ENCODE data around the gene ADCY10. TPM values are rescaled to one million over a fixed set of nuclear protein-coding genes. Genes with fewer than 3 reads are reported as not detected.
"Not testable (repeated sequence)": the region's sequence is repeated elsewhere in the genome, so short reads cannot be mapped to it uniquely, and the experiment has no call there.

ADCY10 gene
- total RNA-seq, 2 experiments from 2014 or later = 0.05 to 0.13 TPM

- Mint-ChIP-seq H3K27ac (no peak overlapping the region), H3K36me3 (ENCODE audit: low read depth) (no peaks in the 10 kb centered on the region), H3K4me1 (no peaks in the 10 kb centered on the region), H3K4me3 (no peak overlapping the region), H3K9me3 (no peaks in the 10 kb centered on the region), H3K27me3 (peaks cover 2% of the 10 kb centered on the region)
- ChIA-PET POLR2A (interaction anchor here (0.5 kb wide), 1 partner anchor 72 kb away, joined by 4 read pairs; no protein-coding TSS in a partner anchor), CTCF (no interaction called here)
- no peak for DNase-seq
Observed at GRCh38 chr1:167898578-167899222, 15.2 kb downstream of the ADCY10 start.

DNA sequence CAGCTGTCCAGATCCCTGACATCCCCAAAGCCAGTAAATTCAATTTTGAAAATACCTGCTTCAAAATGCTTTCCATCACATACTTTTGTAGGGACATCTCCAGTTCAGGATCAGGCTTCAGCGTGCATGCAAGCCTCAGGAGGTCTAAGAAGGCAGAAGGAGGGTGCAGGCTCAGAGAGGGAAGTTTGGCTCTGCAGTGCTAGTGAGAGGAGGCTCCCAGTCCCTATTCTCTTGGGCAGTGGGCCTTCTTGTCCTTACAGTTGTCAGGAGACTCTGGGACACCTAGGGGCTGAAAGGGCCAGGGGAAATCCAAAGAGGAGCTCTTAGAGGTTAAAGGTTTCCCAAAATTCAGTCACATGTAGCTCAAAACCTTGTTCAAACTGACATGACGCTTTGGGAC lies 20.1 kb downstream of the ADCY10 start:
- H3K9me3 Mint-ChIP-seq = no peaks in the 10 kb centered on the region
- H3K4me3 Mint-ChIP-seq = no peak overlapping the region
- no peak overlapping the region for H3K27ac Mint-ChIP-seq
- no peak for DNase-seq
- no peaks in the 10 kb centered on the region for H3K4me1 Mint-ChIP-seq
- no peaks in the 10 kb centered on the region for H3K36me3 Mint-ChIP-seq (ENCODE audit: low read depth)
- peaks cover 7% of the 10 kb centered on the region for H3K27me3 Mint-ChIP-seq
- POLR2A ChIA-PET = no interaction called here
- CTCF ChIA-PET = no interaction called here

DNA sequence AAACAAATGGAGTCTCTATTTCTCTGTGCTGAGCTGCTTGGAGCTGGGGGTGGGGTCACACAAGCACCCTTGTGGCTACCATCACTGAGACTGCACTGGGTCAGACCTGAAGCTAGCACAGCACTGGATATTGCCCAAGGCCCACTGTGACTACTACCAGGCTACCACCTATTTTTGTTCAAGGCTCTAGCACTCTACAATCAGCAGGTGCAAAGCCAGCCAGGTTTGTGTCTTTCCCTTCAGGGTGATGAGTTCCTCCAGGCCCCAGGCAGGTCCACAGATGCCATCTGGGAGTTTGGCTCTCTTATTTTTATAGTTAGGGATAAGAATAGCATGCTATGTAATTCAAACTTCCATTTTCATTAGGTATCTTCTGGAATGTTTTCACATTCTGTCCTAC lies 23.5 kb downstream of the ADCY10 start:
- ChIA-PET CTCF (no interaction called here), POLR2A (no interaction called here)
- Mint-ChIP-seq H3K4me3 (no peak overlapping the region), H3K27ac (no peak overlapping the region), H3K4me1 (no peaks in the 10 kb centered on the region), H3K36me3 (ENCODE audit: low read depth) (no peaks in the 10 kb centered on the region), H3K27me3 (peaks cover 9% of the 10 kb centered on the region), H3K9me3 (peaks cover 2% of the 10 kb centered on the region)
- DNase-seq = no peak

GRCh38 chr1:167887187-167887586 lies 26.7 kb downstream of the ADCY10 start:
- DNase-seq; POLR2A ChIA-PET; H3K9me3 Mint-ChIP-seq; H3K27me3 Mint-ChIP-seq; H3K4me1 Mint-ChIP-seq; H3K4me3 Mint-ChIP-seq; H3K27ac Mint-ChIP-seq; CTCF ChIA-PET; H3K36me3 Mint-ChIP-seq (ENCODE audit: low read depth): not testable (repeated sequence)

GRCh38 chr1:167882376-167882775 lies 31.6 kb downstream of the ADCY10 start:
- Mint-ChIP-seq H3K4me3 (no peak overlapping the region), H3K36me3 (ENCODE audit: low read depth) (no peaks in the 10 kb centered on the region), H3K27me3 (peaks cover 1% of the 10 kb centered on the region), H3K4me1 (no peaks in the 10 kb centered on the region), H3K9me3 (no peaks in the 10 kb centered on the region), H3K27ac (no peak overlapping the region)
- no peak for DNase-seq
- ChIA-PET CTCF (interaction anchor here (0.7 kb wide), 1 partner anchor 288 kb away, joined by 4 read pairs; no protein-coding TSS in a partner anchor), POLR2A (interaction anchor here (0.6 kb wide), 1 partner anchor 100 kb away, joined by 3 read pairs; no protein-coding TSS in a partner anchor)

GRCh38 chr1:167881786-167882185 lies 32.1 kb downstream of the ADCY10 start:
- H3K27me3 Mint-ChIP-seq = peaks cover 1% of the 10 kb centered on the region
- no peaks in the 10 kb centered on the region for H3K36me3 Mint-ChIP-seq (ENCODE audit: low read depth)
- H3K27ac Mint-ChIP-seq = no peak overlapping the region
- no peaks in the 10 kb centered on the region for H3K9me3 Mint-ChIP-seq
- ChIA-PET POLR2A (no interaction called here), CTCF (no interaction called here)
- H3K4me3 Mint-ChIP-seq = no peak overlapping the region
- no peaks in the 10 kb centered on the region for H3K4me1 Mint-ChIP-seq
- no peak for DNase-seq

GRCh38 chr1:167881069-167881468 lies 32.9 kb downstream of the ADCY10 start:
- Mint-ChIP-seq H3K27me3 (peaks cover 1% of the 10 kb centered on the region), H3K27ac (no peak overlapping the region), H3K4me1 (no peaks in the 10 kb centered on the region), H3K36me3 (ENCODE audit: low read depth) (no peaks in the 10 kb centered on the region), H3K4me3 (no peak overlapping the region), H3K9me3 (no peaks in the 10 kb centered on the region)
- no peak for DNase-seq
- ChIA-PET POLR2A (no interaction called here), CTCF (no interaction called here)

GRCh38 chr1:167880580-167881021 lies 33.3 kb downstream of the ADCY10 start:
- Mint-ChIP-seq H3K27ac (no peak overlapping the region), H3K9me3 (no peaks in the 10 kb centered on the region), H3K27me3 (peaks cover 1% of the 10 kb centered on the region), H3K36me3 (ENCODE audit: low read depth) (no peaks in the 10 kb centered on the region), H3K4me1 (no peaks in the 10 kb centered on the region), H3K4me3 (no peak overlapping the region)
- ChIA-PET CTCF (no interaction called here), POLR2A (no interaction called here)
- no peak for DNase-seq

DNA sequence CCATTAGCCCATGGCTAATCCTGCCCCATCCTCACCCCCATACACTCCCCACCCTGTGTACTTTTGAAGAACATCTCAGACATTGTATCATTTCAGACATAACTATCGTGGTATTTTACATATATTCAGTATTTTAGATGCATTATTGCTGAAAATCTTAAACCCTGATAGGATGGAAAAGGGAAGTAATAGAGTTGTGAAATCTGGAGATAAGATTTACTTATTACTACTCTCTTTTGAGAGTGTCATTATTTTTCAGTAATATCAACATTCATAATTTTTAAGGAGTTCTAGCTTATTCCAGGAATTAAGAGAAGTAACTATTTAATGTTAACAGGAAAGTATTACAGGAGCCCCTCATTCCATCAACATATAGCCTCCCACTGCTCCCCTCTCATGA lies 34.4 kb downstream of the ADCY10 start:
- ChIA-PET POLR2A (no interaction called here), CTCF (no interaction called here)
- Mint-ChIP-seq H3K27me3 (no peaks in the 10 kb centered on the region), H3K36me3 (ENCODE audit: low read depth) (no peaks in the 10 kb centered on the region), H3K4me3 (no peak overlapping the region), H3K4me1 (no peaks in the 10 kb centered on the region), H3K9me3 (no peaks in the 10 kb centered on the region), H3K27ac (no peak overlapping the region)
- no peak for DNase-seq

- Mint-ChIP-seq H3K4me1 (no peaks in the 10 kb centered on the region), H3K4me3 (no peak overlapping the region), H3K36me3 (ENCODE audit: low read depth) (no peaks in the 10 kb centered on the region), H3K9me3 (no peaks in the 10 kb centered on the region), H3K27ac (no peak overlapping the region), H3K27me3 (no peaks in the 10 kb centered on the region)
- no peak for DNase-seq
- ChIA-PET CTCF (no interaction called here), POLR2A (no interaction called here)
Observed at GRCh38 chr1:167878372-167879160, 35.4 kb downstream of the ADCY10 start.

- no peaks in the 10 kb centered on the region for H3K36me3 Mint-ChIP-seq (ENCODE audit: low read depth)
- POLR2A ChIA-PET = no interaction called here
Observed at GRCh38 chr1:167876597-167877175, 37.2 kb downstream of the ADCY10 start.

GRCh38 chr1:167871331-167871730 lies 42.6 kb downstream of the ADCY10 start:
- Mint-ChIP-seq H3K9me3 (no peaks in the 10 kb centered on the region), H3K4me1 (no peaks in the 10 kb centered on the region), H3K36me3 (ENCODE audit: low read depth) (no peaks in the 10 kb centered on the region), H3K4me3 (no peak overlapping the region), H3K27ac (no peak overlapping the region), H3K27me3 (no peaks in the 10 kb centered on the region)
- POLR2A ChIA-PET = interaction anchor here (1.0 kb wide), 1 partner anchor 66 kb away, joined by 4 read pairs; the partner anchor contains the start of gene MPC2
- CTCF ChIA-PET = interaction anchor here (0.6 to 0.7 kb wide), 2 partner anchors 141 to 1996 kb away, joined by 3 read pairs; no protein-coding TSS in a partner anchor
- no peak for DNase-seq

More at GRCh38 chr1:167876597-167877175, 37.2 kb downstream of the ADCY10 start:
- CTCF ChIA-PET = no interaction called here
- no peak for DNase-seq
- Mint-ChIP-seq H3K9me3 (no peaks in the 10 kb centered on the region), H3K4me1 (no peaks in the 10 kb centered on the region), H3K27me3 (no peaks in the 10 kb centered on the region), H3K27ac (no peak overlapping the region), H3K4me3 (no peak overlapping the region)

GRCh38 chr1:167869157-167870001 lies 44.6 kb downstream of the ADCY10 start:
- H3K27me3 Mint-ChIP-seq; H3K9me3 Mint-ChIP-seq; H3K36me3 Mint-ChIP-seq (ENCODE audit: low read depth); CTCF ChIA-PET; DNase-seq; POLR2A ChIA-PET; H3K4me3 Mint-ChIP-seq; H3K4me1 Mint-ChIP-seq; H3K27ac Mint-ChIP-seq: not testable (repeated sequence)

Data from activated CD4-positive, alpha-beta memory T cell treated with anti-CD3 and anti-CD28 coated beads, Interleukin-2, amount 10 ng/mL, durations not matched to agents 7 days and 5 days (primary cell).